ENCODE results near the gene EHD4.

Gene EHD4

GRCh38 chr15:41979493-41980266, 7.3 kb upstream of the EHD4 start:
- FAIRE-seq, result no peak

GRCh38 chr15:41978534-41978933, 6.2 kb upstream of the EHD4 start:
- no peak for FAIRE-seq

GRCh38 chr15:41977757-41978383, 5.5 kb upstream of the EHD4 start:
- FAIRE-seq, result no peak

GRCh38 chr15:41975669-41976068, 3.3 kb upstream of the EHD4 start:
- FAIRE-seq, result no peak

GRCh38 chr15:41974041-41974440, 1.7 kb upstream of the EHD4 start:
- FAIRE-seq, result no peak

GRCh38 chr15:41971895-41972252, 483 bp downstream of the EHD4 start:
- FAIRE-seq, result no peak

GRCh38 chr15:41971089-41971894, 1.1 kb downstream of the EHD4 start:
- FAIRE-seq, result no peak

GRCh38 chr15:41970456-41970855, 1.9 kb downstream of the EHD4 start:
- no peak for FAIRE-seq

GRCh38 chr15:41969851-41970431, 2.4 kb downstream of the EHD4 start:
- FAIRE-seq, result no peak

- no peak for FAIRE-seq
Observed at GRCh38 chr15:41968701-41969100, 3.7 kb downstream of the EHD4 start.

- FAIRE-seq, result no peak
Observed at GRCh38 chr15:41967506-41968206, 4.7 kb downstream of the EHD4 start.

GRCh38 chr15:41966920-41967465, 5.4 kb downstream of the EHD4 start:
- FAIRE-seq, result no peak

- FAIRE-seq, result no peak
Observed at GRCh38 chr15:41966414-41966812, 5.9 kb downstream of the EHD4 start.

- FAIRE-seq, result no peak
Observed at GRCh38 chr15:41965441-41966413, 6.6 kb downstream of the EHD4 start.

GRCh38 chr15:41961595-41962202, 10.7 kb downstream of the EHD4 start:
- no peak for FAIRE-seq

GRCh38 chr15:41961001-41961518, 11.3 kb downstream of the EHD4 start:
- FAIRE-seq, result no peak

GRCh38 chr15:41958002-41958420, 14.3 kb downstream of the EHD4 start:
- FAIRE-seq, result no peak

- no peak for FAIRE-seq
Observed at GRCh38 chr15:41957021-41957897, 15.1 kb downstream of the EHD4 start.

- no peak for FAIRE-seq
Observed at GRCh38 chr15:41955807-41956525, 16.4 kb downstream of the EHD4 start.

Measured in colon (tissue), 2 donors.